Mammary epithelial cell (primary cell): ENCODE data around the gene MCU.

Experiments used
- EZH2 ChIP-seq: IDR thresholded peaks from 2 replicates; pipeline ENCODE4 v1.6.1; 2012; ENCODE audit warnings: low read length, inconsistent platforms, borderline replicate concordance
- TF ChIP-seq, protein P1 (sequence below), 2 donors: IDR thresholded peaks in 1 of 2; conservative IDR thresholded peaks in 1 of 2; 2 replicates each; pipeline ENCODE4 v1.5.1; 2011 to 2012; ENCODE audit warnings: inconsistent platforms in 2 of 2, low read length in 2 of 2, mild to moderate bottlenecking in 2 of 2, control low read depth in 1 of 2, low read depth in 1 of 2; ENCODE audit not compliant: insufficient read depth in 1 of 2; ENCODE audit errors: extremely low read depth in 1 of 2

DNA sequence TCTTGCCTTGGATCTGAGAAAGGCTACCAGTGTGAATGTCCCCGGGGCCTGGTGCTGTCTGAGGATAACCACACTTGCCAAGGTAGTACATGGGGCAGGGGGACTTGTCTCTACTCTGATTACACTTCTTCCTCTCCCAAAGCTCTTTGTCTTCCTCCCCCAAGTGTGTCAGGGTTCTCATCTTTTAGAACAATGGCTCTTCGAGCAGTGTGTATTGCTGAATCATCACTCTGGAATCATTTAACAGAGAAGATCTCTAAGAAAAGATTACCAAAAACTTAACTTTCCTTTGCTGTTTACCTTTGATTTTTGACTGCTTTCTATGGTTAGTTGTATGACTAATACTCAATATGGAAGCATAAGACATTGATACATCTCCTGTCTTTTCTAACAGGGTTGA, 219.8 kb downstream of the MCU start:
- TF ChIP-seq, protein P1, sequence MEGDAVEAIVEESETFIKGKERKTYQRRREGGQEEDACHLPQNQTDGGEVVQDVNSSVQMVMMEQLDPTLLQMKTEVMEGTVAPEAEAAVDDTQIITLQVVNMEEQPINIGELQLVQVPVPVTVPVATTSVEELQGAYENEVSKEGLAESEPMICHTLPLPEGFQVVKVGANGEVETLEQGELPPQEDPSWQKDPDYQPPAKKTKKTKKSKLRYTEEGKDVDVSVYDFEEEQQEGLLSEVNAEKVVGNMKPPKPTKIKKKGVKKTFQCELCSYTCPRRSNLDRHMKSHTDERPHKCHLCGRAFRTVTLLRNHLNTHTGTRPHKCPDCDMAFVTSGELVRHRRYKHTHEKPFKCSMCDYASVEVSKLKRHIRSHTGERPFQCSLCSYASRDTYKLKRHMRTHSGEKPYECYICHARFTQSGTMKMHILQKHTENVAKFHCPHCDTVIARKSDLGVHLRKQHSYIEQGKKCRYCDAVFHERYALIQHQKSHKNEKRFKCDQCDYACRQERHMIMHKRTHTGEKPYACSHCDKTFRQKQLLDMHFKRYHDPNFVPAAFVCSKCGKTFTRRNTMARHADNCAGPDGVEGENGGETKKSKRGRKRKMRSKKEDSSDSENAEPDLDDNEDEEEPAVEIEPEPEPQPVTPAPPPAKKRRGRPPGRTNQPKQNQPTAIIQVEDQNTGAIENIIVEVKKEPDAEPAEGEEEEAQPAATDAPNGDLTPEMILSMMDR (conservative IDR thresholded peaks at IDR 0.05 in 1 of 2, IDR thresholded peaks at IDR 0.05 in 1 of 2; ENCODE audit: extremely low read depth in 1 of 2, insufficient read depth in 1 of 2, low read depth in 1 of 2, low read length in 2 of 2): no peak
- no peak for TF ChIP-seq EZH2
